Progenitor cell of endocrine pancreas (in vitro differentiated cells): ENCODE data around the gene SUPT3H. TPM values are rescaled to one million over a fixed set of nuclear protein-coding genes. Genes with fewer than 3 reads are reported as not detected.
"Not testable (repeated sequence)": the region's sequence is repeated elsewhere in the genome, so short reads cannot be mapped to it uniquely, and the experiment has no call there.

Experiments used
- DNase-seq: peaks from one replicate; pipeline ENCODE4 v3.0.0; 2021; ENCODE audit warnings: low spot score; ENCODE audit not compliant: unreplicated experiment
- H3K27ac Mint-ChIP-seq: 2 replicates; pipeline ENCODE4 v1.8.0; 2021; ENCODE audit warnings: mild to moderate bottlenecking, moderate library complexity, mixed read lengths
- H3K27me3 Mint-ChIP-seq: 2 replicates; pipeline ENCODE4 v1.8.0; 2021; ENCODE audit warnings: mixed read lengths
- H3K36me3 Mint-ChIP-seq: 2 replicates; pipeline ENCODE4 v1.8.0; 2022; ENCODE audit warnings: mixed read lengths; ENCODE audit not compliant: insufficient read depth
- H3K4me1 Mint-ChIP-seq: 2 replicates; pipeline ENCODE4 v1.8.0; 2021; ENCODE audit warnings: low read depth, mixed read lengths
- H3K4me3 Mint-ChIP-seq: 2 replicates; pipeline ENCODE4 v1.8.0; 2021; ENCODE audit warnings: low read depth, mild to moderate bottlenecking, moderate library complexity, mixed read lengths
- H3K9me3 Mint-ChIP-seq: 2 replicates; pipeline ENCODE4 v1.8.0; 2021; ENCODE audit warnings: low read depth, mixed read lengths
- total RNA-seq: library from RNA; stranded (reverse); gene quantifications from 2 replicates; pipeline ENCODE4 v1.2.1, GENCODE V29; 2021
- TF ChIP-seq, protein P1 (sequence below): fragments of 200-600 bp; sonication (generic); IDR thresholded peaks from one replicate; pipeline ENCODE4 v1.5.0; 2021; ENCODE audit warnings: antibody characterized with exemption, mild to moderate bottlenecking; ENCODE audit not compliant: unreplicated experiment

The SUPT3H gene
- total RNA-seq, 1 donor from 2014 or later: 40.5 TPM

DNA sequence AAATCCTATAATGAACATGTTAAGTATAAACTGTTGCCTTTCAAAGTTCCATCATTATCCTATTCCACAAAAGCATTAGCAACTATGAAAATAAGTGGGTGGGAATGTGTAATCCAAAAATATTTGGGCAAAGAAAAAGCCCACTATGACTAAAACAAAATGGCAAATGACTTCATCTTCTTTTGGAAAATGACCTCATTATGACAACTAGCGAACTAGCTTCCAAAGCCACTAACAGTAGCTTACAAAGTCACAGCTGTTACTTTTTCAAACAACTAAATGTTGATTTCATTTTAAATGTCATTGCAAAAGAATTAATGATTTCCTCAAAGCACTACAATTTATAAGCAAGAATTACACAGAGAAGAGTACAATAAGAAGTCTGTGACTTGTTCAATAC lies 99.4 kb downstream of the SUPT3H start:
- DNase-seq: no peak
- Mint-ChIP-seq H3K4me1 (no peaks in the 10 kb centered on the region), H3K27ac (no peak overlapping the region), H3K36me3 (peaks cover 34% of the 10 kb centered on the region), H3K9me3 (peaks cover 24% of the 10 kb centered on the region), H3K4me3 (no peak overlapping the region), H3K27me3 (no peaks in the 10 kb centered on the region)
- TF ChIP-seq, protein P1, sequence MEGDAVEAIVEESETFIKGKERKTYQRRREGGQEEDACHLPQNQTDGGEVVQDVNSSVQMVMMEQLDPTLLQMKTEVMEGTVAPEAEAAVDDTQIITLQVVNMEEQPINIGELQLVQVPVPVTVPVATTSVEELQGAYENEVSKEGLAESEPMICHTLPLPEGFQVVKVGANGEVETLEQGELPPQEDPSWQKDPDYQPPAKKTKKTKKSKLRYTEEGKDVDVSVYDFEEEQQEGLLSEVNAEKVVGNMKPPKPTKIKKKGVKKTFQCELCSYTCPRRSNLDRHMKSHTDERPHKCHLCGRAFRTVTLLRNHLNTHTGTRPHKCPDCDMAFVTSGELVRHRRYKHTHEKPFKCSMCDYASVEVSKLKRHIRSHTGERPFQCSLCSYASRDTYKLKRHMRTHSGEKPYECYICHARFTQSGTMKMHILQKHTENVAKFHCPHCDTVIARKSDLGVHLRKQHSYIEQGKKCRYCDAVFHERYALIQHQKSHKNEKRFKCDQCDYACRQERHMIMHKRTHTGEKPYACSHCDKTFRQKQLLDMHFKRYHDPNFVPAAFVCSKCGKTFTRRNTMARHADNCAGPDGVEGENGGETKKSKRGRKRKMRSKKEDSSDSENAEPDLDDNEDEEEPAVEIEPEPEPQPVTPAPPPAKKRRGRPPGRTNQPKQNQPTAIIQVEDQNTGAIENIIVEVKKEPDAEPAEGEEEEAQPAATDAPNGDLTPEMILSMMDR: no peak

DNA sequence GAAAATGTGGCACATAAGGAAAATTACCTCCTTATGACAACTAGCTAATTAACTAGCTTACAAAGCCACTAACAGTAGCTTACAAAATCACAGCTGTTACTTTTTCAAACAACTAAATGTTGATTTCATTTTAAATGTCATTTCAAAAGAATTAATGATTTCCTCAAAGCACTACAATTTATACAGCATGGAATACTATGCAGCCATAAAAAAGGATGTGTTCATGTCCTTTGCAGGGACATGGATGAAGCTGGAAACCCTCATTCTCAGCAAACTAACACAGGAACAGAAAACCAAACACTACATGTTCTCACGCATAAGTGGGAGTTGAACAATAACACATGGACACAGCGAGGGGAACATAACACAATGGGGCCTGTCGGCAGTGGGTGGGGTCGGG lies 100.0 kb downstream of the SUPT3H start:
- H3K9me3 Mint-ChIP-seq: peaks cover 23% of the 10 kb centered on the region
- H3K4me1 Mint-ChIP-seq, H3K27me3 Mint-ChIP-seq, DNase-seq, H3K27ac Mint-ChIP-seq, H3K4me3 Mint-ChIP-seq: not testable (repeated sequence)
- H3K36me3 Mint-ChIP-seq: peaks cover 38% of the 10 kb centered on the region

DNA sequence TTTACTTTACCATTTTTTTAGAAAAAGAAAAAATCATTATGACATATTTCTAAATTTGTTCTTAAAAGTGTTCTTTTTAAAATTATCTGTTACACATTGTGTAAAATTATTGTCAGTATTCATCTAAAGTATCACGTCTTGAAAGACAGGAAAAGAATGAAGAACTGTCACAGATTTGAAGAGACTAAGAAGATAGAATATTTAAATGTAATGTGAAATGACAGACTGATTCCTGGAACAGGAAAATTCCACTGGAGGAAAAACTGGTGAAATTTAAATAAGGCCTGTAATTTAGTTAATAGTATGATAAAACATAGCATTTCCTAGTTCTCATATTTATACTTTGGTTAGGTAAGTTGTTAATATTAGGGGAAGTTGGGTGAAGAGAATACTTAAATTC lies 102.4 kb downstream of the SUPT3H start:
- H3K27ac Mint-ChIP-seq: no peak overlapping the region
- TF ChIP-seq, protein P1: no peak
- peaks cover 32% of the 10 kb centered on the region for H3K36me3 Mint-ChIP-seq
- no peaks in the 10 kb centered on the region for H3K4me1 Mint-ChIP-seq
- H3K4me3 Mint-ChIP-seq: no peak overlapping the region
- no peaks in the 10 kb centered on the region for H3K27me3 Mint-ChIP-seq
- DNase-seq: no peak
- peaks cover 26% of the 10 kb centered on the region for H3K9me3 Mint-ChIP-seq

DNA sequence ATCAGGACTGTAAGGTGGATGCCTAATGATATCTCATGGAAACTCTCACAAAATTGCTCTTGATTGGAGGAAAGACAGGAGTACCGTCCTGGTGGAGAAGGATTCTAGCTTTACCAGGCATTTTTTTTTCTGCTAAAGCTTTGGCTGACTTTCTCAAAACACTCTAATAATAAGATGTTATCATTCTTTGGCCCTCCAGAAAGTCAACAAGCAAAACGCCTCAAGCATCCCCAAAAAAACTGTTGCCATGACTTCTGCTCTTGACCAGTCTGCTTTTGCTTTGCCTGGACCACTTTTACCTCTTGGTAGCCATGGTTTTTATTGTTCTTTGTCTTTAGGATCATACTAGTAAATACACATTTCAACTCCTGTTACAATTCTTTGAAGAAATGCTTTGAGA lies 105.1 kb downstream of the SUPT3H start:
- H3K27ac Mint-ChIP-seq: no peak overlapping the region
- H3K9me3 Mint-ChIP-seq: peaks cover 27% of the 10 kb centered on the region
- no peak for DNase-seq
- peaks cover 11% of the 10 kb centered on the region for H3K4me1 Mint-ChIP-seq
- TF ChIP-seq, protein P1: no peak
- peaks cover 26% of the 10 kb centered on the region for H3K36me3 Mint-ChIP-seq
- H3K27me3 Mint-ChIP-seq: no peaks in the 10 kb centered on the region
- H3K4me3 Mint-ChIP-seq: no peak overlapping the region

DNA sequence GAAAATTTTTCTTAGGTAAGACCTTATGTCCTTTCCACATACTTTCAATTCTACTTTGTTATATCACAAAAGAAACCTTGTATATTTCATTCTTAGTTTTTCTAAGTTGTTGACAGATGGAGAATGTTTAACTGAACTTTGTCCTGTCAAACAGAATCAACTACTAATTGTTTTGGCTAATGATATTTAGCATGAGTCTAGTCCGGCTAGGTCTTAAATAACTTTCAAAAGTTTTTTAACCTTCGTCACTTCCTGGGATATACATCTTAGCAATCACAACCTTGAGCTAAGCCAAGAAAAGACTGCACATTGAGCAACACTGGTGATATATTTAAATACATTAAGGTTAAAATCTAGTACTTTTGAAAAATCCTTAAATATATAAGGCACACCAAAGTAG lies 112.5 kb downstream of the SUPT3H start:
- Mint-ChIP-seq H3K4me3 (no peak overlapping the region), H3K27ac (peak overlapping the region; percentile 18), H3K27me3 (no peaks in the 10 kb centered on the region), H3K9me3 (peaks cover 18% of the 10 kb centered on the region), H3K4me1 (peaks cover 28% of the 10 kb centered on the region), H3K36me3 (peaks cover 5% of the 10 kb centered on the region)
- no peak for DNase-seq
- TF ChIP-seq, protein P1: no peak

DNA sequence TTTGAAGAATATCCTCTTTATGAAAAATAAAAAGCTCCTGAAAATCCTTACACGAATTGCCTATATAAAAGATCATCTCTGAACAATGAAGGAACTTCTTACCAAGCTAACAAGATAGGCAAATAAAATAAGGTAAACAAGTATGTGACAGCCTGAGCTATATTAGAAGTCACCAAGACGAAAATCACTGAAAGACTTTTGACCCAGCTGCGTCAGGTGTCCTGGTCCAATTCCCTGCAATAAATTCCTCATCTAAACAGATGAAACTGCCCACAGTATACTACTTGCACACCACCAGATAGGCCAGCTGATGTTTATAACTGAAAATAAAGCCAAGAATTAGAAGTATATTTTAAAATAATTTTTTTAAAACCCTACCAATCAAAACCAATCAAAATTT lies 117.0 kb downstream of the SUPT3H start:
- H3K27ac Mint-ChIP-seq: no peak overlapping the region

More for the DNA sequence above, 117.0 kb downstream of the SUPT3H start:
- TF ChIP-seq, protein P1: no peak
- Mint-ChIP-seq H3K9me3 (peaks cover 13% of the 10 kb centered on the region), H3K27me3 (no peaks in the 10 kb centered on the region), H3K4me3 (no peak overlapping the region), H3K36me3 (peaks cover 4% of the 10 kb centered on the region), H3K4me1 (peaks cover 22% of the 10 kb centered on the region)
- no peak for DNase-seq
